COR-L47 (cell line): ENCODE results near the gene PPP1R2B.

Experiments used
- DNase-seq: peaks from one replicate; lab custom pipeline; 2025; lab: John Stamatoyannopoulos, UW

Gene PPP1R2B

DNA sequence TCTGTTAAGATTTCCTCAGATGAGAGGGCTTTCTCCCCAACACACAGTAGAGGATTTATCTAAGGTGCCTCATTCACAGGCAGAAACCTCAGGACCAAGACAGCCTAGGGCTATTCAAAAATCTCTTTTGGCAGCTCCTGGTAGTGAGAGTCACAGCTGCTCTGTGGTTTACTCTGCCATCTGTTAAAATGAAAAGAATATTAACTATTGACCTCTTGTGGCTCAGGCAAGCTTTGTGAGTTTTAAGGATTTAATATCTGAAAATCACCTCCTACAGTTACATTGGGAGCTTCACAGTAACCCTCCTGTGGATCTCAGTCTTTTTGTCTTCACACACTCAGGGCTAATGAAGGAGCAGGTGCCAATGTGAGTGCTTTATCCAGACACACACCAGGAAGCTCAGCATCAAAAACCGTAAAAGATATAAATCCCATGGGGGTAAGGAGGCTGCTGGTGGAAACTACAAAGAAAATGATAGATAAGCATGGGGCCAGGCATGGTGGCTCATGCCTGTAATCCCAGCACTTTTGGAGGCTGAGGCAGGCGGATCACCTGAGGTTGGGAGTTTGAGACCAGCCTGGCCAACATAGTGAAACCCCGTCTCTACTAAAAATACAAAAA is 29.7 kb downstream of the PPP1R2B start:
- no peak for DNase-seq

DNA sequence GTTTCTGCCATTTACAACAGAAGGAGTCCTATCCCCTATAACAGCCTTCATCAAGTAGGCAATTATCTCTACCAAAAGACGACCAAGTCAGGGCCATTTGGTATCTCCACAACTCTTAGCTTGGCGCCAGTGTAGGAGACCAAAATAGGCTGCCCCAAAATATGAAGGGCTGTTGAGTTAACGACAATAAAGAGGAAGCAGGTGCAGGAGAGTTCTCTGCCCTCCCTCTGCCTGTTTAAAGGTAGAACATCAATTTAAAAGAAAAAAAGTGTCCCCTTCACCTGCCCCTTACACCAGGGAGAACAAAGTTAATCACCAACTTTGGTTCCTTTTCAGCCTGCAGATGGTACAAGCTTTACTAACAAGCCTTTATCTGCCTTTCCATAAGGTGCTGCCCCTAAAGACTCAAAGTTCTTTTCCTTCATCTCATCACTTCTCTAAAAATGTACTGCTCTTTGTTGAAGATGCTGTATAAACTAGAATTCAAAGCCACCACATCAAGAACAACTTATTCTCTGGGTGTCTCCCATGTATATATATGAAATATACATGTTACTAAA is 33.3 kb downstream of the PPP1R2B start:
- DNase-seq: no peak

DNA sequence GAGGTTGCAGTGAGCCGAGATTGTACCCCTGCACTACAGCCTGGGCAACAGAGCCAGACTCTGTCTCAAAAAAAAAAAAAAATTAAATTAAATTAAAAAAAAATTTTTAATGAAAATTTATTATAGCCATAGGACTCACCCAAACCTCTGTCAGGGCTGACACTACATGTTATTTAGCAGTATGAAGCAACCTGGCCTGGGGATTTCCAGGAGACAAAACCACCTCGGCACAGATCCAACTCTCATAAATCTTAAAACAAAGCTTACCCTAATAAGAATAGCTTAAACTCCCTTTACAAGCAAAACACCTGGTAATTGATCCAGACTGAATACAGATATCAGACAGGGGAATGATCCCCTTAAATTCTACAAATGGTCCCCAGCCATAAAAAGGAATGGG is 38.4 kb downstream of the PPP1R2B start:
- DNase-seq: no peak

DNA sequence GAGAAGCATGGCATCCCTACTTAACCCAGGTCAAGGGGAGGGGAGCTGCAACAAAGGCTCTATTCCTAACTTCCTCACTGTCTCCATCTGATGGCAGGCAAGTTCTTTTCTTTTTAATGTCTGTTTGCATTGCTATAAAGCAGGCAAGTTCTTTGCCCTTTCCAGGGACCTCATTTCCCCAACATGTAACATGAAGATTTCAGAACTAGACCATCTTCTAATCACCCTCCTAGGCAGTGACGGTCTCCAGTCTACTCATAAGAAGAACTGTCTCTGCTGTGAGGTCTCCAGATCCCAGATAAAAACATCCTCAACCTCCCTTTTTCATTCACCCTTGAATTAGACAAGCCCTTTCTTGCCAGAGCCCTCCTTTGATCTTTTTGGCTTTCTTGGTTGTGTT is 42.1 kb downstream of the PPP1R2B start:
- no peak for DNase-seq

DNA sequence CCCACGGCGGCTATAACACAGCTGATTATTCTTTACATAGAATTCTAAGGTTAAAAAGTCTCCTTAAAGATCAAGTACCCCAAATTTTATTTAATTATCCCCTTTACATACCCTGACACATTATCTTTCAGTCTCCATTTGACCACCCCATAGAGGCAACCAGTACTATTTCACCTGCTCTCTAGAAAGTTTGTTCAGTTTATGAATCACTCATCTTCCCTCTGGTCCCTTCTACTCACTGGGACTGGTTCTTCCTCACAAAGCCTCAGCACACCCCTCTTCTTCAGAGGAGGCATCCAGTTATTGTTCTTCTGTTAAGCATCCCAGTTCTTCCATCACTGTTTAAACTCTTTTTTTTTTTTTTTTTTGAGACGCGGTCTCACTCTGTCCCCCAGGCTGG is 42.8 kb downstream of the PPP1R2B start:
- DNase-seq: no peak

DNA sequence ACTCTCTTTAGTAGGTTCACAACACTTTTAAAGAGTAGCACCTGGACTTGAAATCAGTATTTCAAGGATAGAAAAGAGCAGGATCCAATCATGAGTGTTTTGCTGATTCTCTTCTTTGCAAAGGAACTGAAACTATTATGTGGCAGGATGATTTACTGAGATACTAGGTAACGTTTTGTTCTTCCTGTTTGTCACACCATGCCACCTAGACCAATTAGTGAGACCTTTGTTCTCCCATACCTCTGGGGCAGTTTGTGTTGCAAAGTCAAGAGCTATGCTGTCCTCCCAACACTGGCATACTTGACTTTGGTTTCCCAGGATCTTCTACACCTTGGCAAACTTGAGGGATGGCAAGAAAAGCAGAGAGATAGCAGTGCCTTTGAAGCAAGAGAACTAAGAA is 43.4 kb downstream of the PPP1R2B start:
- DNase-seq: no peak

DNA sequence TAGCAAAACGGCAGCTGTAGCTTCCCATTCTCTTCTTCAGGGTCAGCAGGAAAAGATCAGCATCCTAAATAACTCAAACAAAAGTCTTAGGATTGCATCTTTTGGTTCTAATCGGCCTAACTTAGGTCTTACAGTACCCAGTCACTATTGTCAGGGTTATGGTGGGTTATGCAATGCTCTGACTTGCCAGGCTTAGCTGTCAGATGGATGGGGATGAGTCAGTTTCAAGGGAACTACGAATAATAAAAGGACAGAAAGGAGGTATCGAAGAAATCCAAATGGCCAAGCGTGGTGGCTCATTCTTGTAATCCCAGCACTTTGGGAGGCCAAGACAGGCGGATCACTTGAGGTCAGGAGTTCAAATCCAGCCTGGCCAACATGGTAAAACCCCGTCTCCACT is 46.5 kb downstream of the PPP1R2B start:
- DNase-seq: no peak
